ENCODE data around the gene BNIPL. TPM values are rescaled to one million over a fixed set of nuclear protein-coding genes. Genes with fewer than 3 reads are reported as not detected.

Gene BNIPL
- total RNA-seq = 0.79 and 1.1 TPM in 2 replicates
- long read RNA-seq = 0 reads

- no peak for TF ChIP-seq CTCF (conservative IDR thresholded peaks at IDR 0.05)
- no peak within 1 kb of the TSS for H3K4me3 Mint-ChIP-seq
- H3K4me1 Mint-ChIP-seq = no peaks in the 10 kb centered on the region
- no peak for DNase-seq (ENCODE audit: low read depth, low spot score)
- no peaks in the 10 kb centered on the region for H3K9me3 Mint-ChIP-seq
- peak within 1 kb of the TSS; percentile 28 for H3K27ac Mint-ChIP-seq (ENCODE audit: unreplicated experiment)
- peaks cover 2% of the 10 kb centered on the region for H3K36me3 Mint-ChIP-seq (ENCODE audit: low read depth)
- no peaks in the 10 kb centered on the region for H3K27me3 Mint-ChIP-seq (ENCODE audit: low read depth)
Observed at GRCh38 chr1:151036356-151036755, at the start of gene BNIPL. TSS of gene BNIPL (plus strand) at chr1:151036586. CDS start at chr1:151036726, 140 bp downstream.

GRCh38 chr1:150987924-150988323 lies 48.5 kb upstream of the BNIPL start:
- no peaks in the 10 kb centered on the region for H3K27me3 Mint-ChIP-seq (ENCODE audit: low read depth)
- no peaks in the 10 kb centered on the region for H3K36me3 Mint-ChIP-seq (ENCODE audit: low read depth)
- peaks cover 3% of the 10 kb centered on the region for H3K4me1 Mint-ChIP-seq
- no peak overlapping the region for H3K27ac Mint-ChIP-seq (ENCODE audit: unreplicated experiment)
- no peaks in the 10 kb centered on the region for H3K9me3 Mint-ChIP-seq
- no peak for DNase-seq (ENCODE audit: low read depth, low spot score)
- no peak overlapping the region for H3K4me3 Mint-ChIP-seq
- TF ChIP-seq CTCF (conservative IDR thresholded peaks at IDR 0.05) = no peak

GRCh38 chr1:150992626-150993025 lies 43.8 kb upstream of the BNIPL start:
- H3K9me3 Mint-ChIP-seq = no peaks in the 10 kb centered on the region
- H3K27me3 Mint-ChIP-seq (ENCODE audit: low read depth) = no peaks in the 10 kb centered on the region
- no peak for TF ChIP-seq CTCF (conservative IDR thresholded peaks at IDR 0.05)
- no peak for DNase-seq (ENCODE audit: low read depth, low spot score)
- H3K27ac Mint-ChIP-seq (ENCODE audit: unreplicated experiment) = no peak overlapping the region
- H3K4me3 Mint-ChIP-seq = no peak overlapping the region
- no peaks in the 10 kb centered on the region for H3K36me3 Mint-ChIP-seq (ENCODE audit: low read depth)
- H3K4me1 Mint-ChIP-seq = peaks cover 10% of the 10 kb centered on the region

GRCh38 chr1:150994248-150994647 lies 42.1 kb upstream of the BNIPL start:
- H3K27me3 Mint-ChIP-seq (ENCODE audit: low read depth) = no peaks in the 10 kb centered on the region
- TF ChIP-seq CTCF (conservative IDR thresholded peaks at IDR 0.05) = no peak
- no peak overlapping the region for H3K4me3 Mint-ChIP-seq
- H3K4me1 Mint-ChIP-seq = peaks cover 14% of the 10 kb centered on the region
- no peaks in the 10 kb centered on the region for H3K9me3 Mint-ChIP-seq
- H3K36me3 Mint-ChIP-seq (ENCODE audit: low read depth) = no peaks in the 10 kb centered on the region
- no peak for DNase-seq (ENCODE audit: low read depth, low spot score)
- no peak overlapping the region for H3K27ac Mint-ChIP-seq (ENCODE audit: unreplicated experiment)

GRCh38 chr1:150995460-150995859 lies 40.9 kb upstream of the BNIPL start:
- no peak overlapping the region for H3K4me3 Mint-ChIP-seq
- H3K36me3 Mint-ChIP-seq (ENCODE audit: low read depth) = no peaks in the 10 kb centered on the region
- TF ChIP-seq CTCF (conservative IDR thresholded peaks at IDR 0.05) = no peak
- no peak for DNase-seq (ENCODE audit: low read depth, low spot score)
- no peaks in the 10 kb centered on the region for H3K9me3 Mint-ChIP-seq
- no peaks in the 10 kb centered on the region for H3K27me3 Mint-ChIP-seq (ENCODE audit: low read depth)
- H3K27ac Mint-ChIP-seq (ENCODE audit: unreplicated experiment) = no peak overlapping the region
- H3K4me1 Mint-ChIP-seq = peaks cover 14% of the 10 kb centered on the region

GRCh38 chr1:150995896-150996295 lies 40.5 kb upstream of the BNIPL start:
- no peak overlapping the region for H3K4me3 Mint-ChIP-seq
- H3K4me1 Mint-ChIP-seq = peaks cover 14% of the 10 kb centered on the region
- H3K9me3 Mint-ChIP-seq = no peaks in the 10 kb centered on the region
- H3K27me3 Mint-ChIP-seq (ENCODE audit: low read depth) = no peaks in the 10 kb centered on the region
- DNase-seq (ENCODE audit: low read depth, low spot score) = peak; percentile 49
- H3K27ac Mint-ChIP-seq (ENCODE audit: unreplicated experiment) = no peak overlapping the region
- peak; percentile 86 for TF ChIP-seq CTCF (conservative IDR thresholded peaks at IDR 0.05)
- H3K36me3 Mint-ChIP-seq (ENCODE audit: low read depth) = no peaks in the 10 kb centered on the region
